Measurements from ENCODE around the gene CX3CL1.

DNA sequence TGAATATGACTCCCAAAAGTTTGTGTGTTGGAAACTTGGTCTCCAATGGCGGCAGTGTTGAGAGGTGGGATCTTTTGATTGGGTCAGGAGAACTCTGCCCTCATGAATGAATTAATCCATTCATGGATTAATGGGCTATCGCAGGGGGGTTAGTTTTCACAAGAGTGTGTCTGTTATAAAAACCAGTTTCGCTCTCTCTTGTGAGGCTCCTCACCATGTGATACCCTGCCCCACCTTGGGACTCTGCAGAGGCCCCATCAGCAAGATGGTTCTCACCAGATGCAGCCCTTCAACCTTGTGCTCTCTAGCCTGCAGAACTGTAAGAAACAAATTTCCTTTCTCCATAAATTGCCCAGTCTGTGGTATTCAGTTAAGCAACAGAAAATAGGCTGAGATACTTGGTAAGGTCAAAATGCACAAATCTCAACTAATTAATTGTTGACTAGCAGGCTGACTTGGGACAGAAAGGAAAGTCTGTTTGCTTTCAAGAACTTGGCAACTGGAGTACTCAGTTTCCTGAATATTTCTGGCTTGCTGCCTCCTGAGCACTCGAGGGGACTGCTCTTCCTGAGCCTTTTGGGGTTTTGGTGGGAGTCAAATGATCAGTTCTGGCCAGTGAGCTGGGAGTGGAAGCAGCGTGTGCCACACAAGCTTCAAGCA, 18.5 kb downstream of the CX3CL1 start:
- TF ChIP-seq RFX5 (IDR thresholded peaks at IDR 0.05; ENCODE audit: low read depth, low read length) (no peak), HCFC1 (IDR thresholded peaks at IDR 0.05; ENCODE audit: low read depth, low read length) (no peak), ZNF282 (CRISPR knock-in tag; IDR thresholded peaks at IDR 0.05) (no peak), ZNF445 (CRISPR knock-in tag; IDR thresholded peaks at IDR 0.05; ENCODE audit: low read depth) (no peak), ZNF274 (IDR thresholded peaks at IDR 0.05; ENCODE audit: borderline replicate concordance, low read depth, low read length) (no peak), EZH2 (IDR thresholded peaks at IDR 0.05; ENCODE audit: borderline replicate concordance, low read depth, low read length) (no peak)
- TF ChIP-seq, protein P1, sequence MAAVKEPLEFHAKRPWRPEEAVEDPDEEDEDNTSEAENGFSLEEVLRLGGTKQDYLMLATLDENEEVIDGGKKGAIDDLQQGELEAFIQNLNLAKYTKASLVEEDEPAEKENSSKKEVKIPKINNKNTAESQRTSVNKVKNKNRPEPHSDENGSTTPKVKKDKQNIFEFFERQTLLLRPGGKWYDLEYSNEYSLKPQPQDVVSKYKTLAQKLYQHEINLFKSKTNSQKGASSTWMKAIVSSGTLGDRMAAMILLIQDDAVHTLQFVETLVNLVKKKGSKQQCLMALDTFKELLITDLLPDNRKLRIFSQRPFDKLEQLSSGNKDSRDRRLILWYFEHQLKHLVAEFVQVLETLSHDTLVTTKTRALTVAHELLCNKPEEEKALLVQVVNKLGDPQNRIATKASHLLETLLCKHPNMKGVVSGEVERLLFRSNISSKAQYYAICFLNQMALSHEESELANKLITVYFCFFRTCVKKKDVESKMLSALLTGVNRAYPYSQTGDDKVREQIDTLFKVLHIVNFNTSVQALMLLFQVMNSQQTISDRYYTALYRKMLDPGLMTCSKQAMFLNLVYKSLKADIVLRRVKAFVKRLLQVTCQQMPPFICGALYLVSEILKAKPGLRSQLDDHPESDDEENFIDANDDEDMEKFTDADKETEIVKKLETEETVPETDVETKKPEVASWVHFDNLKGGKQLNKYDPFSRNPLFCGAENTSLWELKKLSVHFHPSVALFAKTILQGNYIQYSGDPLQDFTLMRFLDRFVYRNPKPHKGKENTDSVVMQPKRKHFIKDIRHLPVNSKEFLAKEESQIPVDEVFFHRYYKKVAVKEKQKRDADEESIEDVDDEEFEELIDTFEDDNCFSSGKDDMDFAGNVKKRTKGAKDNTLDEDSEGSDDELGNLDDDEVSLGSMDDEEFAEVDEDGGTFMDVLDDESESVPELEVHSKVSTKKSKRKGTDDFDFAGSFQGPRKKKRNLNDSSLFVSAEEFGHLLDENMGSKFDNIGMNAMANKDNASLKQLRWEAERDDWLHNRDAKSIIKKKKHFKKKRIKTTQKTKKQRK (IDR thresholded peaks at IDR 0.05; ENCODE audit: borderline replicate concordance, low read depth, low read length), result no peak
- TF ChIP-seq, protein P2, sequence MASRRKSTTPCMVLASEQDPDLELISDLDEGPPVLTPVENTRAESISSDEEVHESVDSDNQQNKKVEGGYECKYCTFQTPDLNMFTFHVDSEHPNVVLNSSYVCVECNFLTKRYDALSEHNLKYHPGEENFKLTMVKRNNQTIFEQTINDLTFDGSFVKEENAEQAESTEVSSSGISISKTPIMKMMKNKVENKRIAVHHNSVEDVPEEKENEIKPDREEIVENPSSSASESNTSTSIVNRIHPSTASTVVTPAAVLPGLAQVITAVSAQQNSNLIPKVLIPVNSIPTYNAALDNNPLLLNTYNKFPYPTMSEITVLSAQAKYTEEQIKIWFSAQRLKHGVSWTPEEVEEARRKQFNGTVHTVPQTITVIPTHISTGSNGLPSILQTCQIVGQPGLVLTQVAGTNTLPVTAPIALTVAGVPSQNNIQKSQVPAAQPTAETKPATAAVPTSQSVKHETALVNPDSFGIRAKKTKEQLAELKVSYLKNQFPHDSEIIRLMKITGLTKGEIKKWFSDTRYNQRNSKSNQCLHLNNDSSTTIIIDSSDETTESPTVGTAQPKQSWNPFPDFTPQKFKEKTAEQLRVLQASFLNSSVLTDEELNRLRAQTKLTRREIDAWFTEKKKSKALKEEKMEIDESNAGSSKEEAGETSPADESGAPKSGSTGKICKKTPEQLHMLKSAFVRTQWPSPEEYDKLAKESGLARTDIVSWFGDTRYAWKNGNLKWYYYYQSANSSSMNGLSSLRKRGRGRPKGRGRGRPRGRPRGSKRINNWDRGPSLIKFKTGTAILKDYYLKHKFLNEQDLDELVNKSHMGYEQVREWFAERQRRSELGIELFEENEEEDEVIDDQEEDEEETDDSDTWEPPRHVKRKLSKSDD (conservative IDR thresholded peaks at IDR 0.05; ENCODE audit: low read length), result no peak
- TF ChIP-seq, protein P3, sequence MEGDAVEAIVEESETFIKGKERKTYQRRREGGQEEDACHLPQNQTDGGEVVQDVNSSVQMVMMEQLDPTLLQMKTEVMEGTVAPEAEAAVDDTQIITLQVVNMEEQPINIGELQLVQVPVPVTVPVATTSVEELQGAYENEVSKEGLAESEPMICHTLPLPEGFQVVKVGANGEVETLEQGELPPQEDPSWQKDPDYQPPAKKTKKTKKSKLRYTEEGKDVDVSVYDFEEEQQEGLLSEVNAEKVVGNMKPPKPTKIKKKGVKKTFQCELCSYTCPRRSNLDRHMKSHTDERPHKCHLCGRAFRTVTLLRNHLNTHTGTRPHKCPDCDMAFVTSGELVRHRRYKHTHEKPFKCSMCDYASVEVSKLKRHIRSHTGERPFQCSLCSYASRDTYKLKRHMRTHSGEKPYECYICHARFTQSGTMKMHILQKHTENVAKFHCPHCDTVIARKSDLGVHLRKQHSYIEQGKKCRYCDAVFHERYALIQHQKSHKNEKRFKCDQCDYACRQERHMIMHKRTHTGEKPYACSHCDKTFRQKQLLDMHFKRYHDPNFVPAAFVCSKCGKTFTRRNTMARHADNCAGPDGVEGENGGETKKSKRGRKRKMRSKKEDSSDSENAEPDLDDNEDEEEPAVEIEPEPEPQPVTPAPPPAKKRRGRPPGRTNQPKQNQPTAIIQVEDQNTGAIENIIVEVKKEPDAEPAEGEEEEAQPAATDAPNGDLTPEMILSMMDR (IDR thresholded peaks at IDR 0.05 in 2 of 3, conservative IDR thresholded peaks at IDR 0.05 in 1 of 3; ENCODE audit: insufficient read depth in 2 of 3, low read depth in 1 of 3, low read length in 3 of 3), result no peak
- TF ChIP-seq, protein P4, sequence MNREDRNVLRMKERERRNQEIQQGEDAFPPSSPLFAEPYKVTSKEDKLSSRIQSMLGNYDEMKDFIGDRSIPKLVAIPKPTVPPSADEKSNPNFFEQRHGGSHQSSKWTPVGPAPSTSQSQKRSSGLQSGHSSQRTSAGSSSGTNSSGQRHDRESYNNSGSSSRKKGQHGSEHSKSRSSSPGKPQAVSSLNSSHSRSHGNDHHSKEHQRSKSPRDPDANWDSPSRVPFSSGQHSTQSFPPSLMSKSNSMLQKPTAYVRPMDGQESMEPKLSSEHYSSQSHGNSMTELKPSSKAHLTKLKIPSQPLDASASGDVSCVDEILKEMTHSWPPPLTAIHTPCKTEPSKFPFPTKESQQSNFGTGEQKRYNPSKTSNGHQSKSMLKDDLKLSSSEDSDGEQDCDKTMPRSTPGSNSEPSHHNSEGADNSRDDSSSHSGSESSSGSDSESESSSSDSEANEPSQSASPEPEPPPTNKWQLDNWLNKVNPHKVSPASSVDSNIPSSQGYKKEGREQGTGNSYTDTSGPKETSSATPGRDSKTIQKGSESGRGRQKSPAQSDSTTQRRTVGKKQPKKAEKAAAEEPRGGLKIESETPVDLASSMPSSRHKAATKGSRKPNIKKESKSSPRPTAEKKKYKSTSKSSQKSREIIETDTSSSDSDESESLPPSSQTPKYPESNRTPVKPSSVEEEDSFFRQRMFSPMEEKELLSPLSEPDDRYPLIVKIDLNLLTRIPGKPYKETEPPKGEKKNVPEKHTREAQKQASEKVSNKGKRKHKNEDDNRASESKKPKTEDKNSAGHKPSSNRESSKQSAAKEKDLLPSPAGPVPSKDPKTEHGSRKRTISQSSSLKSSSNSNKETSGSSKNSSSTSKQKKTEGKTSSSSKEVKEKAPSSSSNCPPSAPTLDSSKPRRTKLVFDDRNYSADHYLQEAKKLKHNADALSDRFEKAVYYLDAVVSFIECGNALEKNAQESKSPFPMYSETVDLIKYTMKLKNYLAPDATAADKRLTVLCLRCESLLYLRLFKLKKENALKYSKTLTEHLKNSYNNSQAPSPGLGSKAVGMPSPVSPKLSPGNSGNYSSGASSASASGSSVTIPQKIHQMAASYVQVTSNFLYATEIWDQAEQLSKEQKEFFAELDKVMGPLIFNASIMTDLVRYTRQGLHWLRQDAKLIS (CRISPR knock-in tag; IDR thresholded peaks at IDR 0.05), result no peak
- TF ChIP-seq, protein P5, sequence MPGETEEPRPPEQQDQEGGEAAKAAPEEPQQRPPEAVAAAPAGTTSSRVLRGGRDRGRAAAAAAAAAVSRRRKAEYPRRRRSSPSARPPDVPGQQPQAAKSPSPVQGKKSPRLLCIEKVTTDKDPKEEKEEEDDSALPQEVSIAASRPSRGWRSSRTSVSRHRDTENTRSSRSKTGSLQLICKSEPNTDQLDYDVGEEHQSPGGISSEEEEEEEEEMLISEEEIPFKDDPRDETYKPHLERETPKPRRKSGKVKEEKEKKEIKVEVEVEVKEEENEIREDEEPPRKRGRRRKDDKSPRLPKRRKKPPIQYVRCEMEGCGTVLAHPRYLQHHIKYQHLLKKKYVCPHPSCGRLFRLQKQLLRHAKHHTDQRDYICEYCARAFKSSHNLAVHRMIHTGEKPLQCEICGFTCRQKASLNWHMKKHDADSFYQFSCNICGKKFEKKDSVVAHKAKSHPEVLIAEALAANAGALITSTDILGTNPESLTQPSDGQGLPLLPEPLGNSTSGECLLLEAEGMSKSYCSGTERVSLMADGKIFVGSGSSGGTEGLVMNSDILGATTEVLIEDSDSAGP (CRISPR knock-in tag; IDR thresholded peaks at IDR 0.05), result no peak
- TF ChIP-seq, protein P6, sequence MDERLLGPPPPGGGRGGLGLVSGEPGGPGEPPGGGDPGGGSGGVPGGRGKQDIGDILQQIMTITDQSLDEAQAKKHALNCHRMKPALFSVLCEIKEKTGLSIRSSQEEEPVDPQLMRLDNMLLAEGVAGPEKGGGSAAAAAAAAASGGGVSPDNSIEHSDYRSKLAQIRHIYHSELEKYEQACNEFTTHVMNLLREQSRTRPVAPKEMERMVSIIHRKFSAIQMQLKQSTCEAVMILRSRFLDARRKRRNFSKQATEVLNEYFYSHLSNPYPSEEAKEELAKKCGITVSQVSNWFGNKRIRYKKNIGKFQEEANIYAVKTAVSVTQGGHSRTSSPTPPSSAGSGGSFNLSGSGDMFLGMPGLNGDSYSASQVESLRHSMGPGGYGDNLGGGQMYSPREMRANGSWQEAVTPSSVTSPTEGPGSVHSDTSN (CRISPR knock-in tag; IDR thresholded peaks at IDR 0.05; ENCODE audit: low read depth), result no peak
- TF ChIP-seq, protein P6 (tag; conservative IDR thresholded peaks at IDR 0.05; ENCODE audit: low read depth), result no peak

All from K562 (cell line).